ENCODE measurements around the gene EFHC1. TPM values are rescaled to one million over a fixed set of nuclear protein-coding genes. Genes with fewer than 3 reads are reported as not detected.

The EFHC1 gene
- total RNA-seq, 1 experiment from 2014 or later, result 26.9 TPM

GRCh38 chr6:52545406-52546119 lies 125.4 kb downstream of the EFHC1 start:
- no peak overlapping the region for H3K4me3 Mint-ChIP-seq (ENCODE audit: unreplicated experiment)
- no peak for TF ChIP-seq CTCF (IDR thresholded peaks at IDR 0.05; ENCODE audit: unreplicated experiment)
- intact Hi-C loops (cut with micrococcal nuclease), result no loop called here

GRCh38 chr6:52546192-52546591 lies 126.0 kb downstream of the EFHC1 start:
- no peak overlapping the region for H3K27ac Mint-ChIP-seq (ENCODE audit: low read depth, unreplicated experiment)
- peaks cover 61% of the 10 kb centered on the region for H3K4me1 Mint-ChIP-seq (ENCODE audit: insufficient read depth, unreplicated experiment)
- H3K9me3 Mint-ChIP-seq (ENCODE audit: unreplicated experiment), result no peaks in the 10 kb centered on the region
- no peaks in the 10 kb centered on the region for H3K36me3 Mint-ChIP-seq (ENCODE audit: insufficient read depth, unreplicated experiment)
- ChIA-PET CTCF (interaction anchor here (1.2 to 1.7 kb wide), 2 partner anchors 49 to 107 kb away, joined by 3 to 4 read pairs; no protein-coding TSS in a partner anchor), POLR2A (no interaction called here)
- no peaks in the 10 kb centered on the region for H3K27me3 Mint-ChIP-seq (ENCODE audit: insufficient read depth, unreplicated experiment)
- no TSS peak for BruUV-seq (replicated peaks)
- no peak for TF ChIP-seq CTCF (IDR thresholded peaks at IDR 0.05; ENCODE audit: unreplicated experiment)
- no peak for DNase-seq (ENCODE audit: unreplicated experiment)
- intact Hi-C loops (cut with micrococcal nuclease), result no loop called here
- H3K4me3 Mint-ChIP-seq (ENCODE audit: unreplicated experiment), result no peak overlapping the region

More at GRCh38 chr6:52545406-52546119, 125.4 kb downstream of the EFHC1 start:
- POLR2A ChIA-PET, result no interaction called here
- no peaks in the 10 kb centered on the region for H3K27me3 Mint-ChIP-seq (ENCODE audit: insufficient read depth, unreplicated experiment)
- H3K27ac Mint-ChIP-seq (ENCODE audit: low read depth, unreplicated experiment), result no peak overlapping the region
- no peak for DNase-seq (ENCODE audit: unreplicated experiment)
- H3K4me1 Mint-ChIP-seq (ENCODE audit: insufficient read depth, unreplicated experiment), result peaks cover 58% of the 10 kb centered on the region
- no peaks in the 10 kb centered on the region for H3K9me3 Mint-ChIP-seq (ENCODE audit: unreplicated experiment)
- no TSS peak for BruUV-seq (replicated peaks)
- peaks cover 2% of the 10 kb centered on the region for H3K36me3 Mint-ChIP-seq (ENCODE audit: insufficient read depth, unreplicated experiment)
- CTCF ChIA-PET, result interaction anchor here (1.2 kb wide), 1 partner anchor 30 kb away, joined by 4 read pairs; no protein-coding TSS in a partner anchor

- intact Hi-C loops (cut with micrococcal nuclease), result no loop called here
- H3K4me1 Mint-ChIP-seq (ENCODE audit: insufficient read depth, unreplicated experiment), result peaks cover 66% of the 10 kb centered on the region
- ChIA-PET POLR2A (no interaction called here), CTCF (interaction anchor here (0.6 to 1.7 kb wide), 3 partner anchors 49 to 1098 kb away, joined by 3 to 6 read pairs (median 4); no protein-coding TSS in a partner anchor)
- DNase-seq (ENCODE audit: unreplicated experiment), result no peak
- H3K36me3 Mint-ChIP-seq (ENCODE audit: insufficient read depth, unreplicated experiment), result no peaks in the 10 kb centered on the region
- no peak for TF ChIP-seq CTCF (IDR thresholded peaks at IDR 0.05; ENCODE audit: unreplicated experiment)
- no peak overlapping the region for H3K27ac Mint-ChIP-seq (ENCODE audit: low read depth, unreplicated experiment)
- H3K9me3 Mint-ChIP-seq (ENCODE audit: unreplicated experiment), result no peaks in the 10 kb centered on the region
- H3K27me3 Mint-ChIP-seq (ENCODE audit: insufficient read depth, unreplicated experiment), result no peaks in the 10 kb centered on the region
- no peak overlapping the region for H3K4me3 Mint-ChIP-seq (ENCODE audit: unreplicated experiment)
- no TSS peak for BruUV-seq (replicated peaks)
These were observed 126.5 kb downstream of the EFHC1 start for GRCh38 chr6:52546678-52547077.

GRCh38 chr6:52547647-52548352 lies 127.7 kb downstream of the EFHC1 start:
- DNase-seq (ENCODE audit: unreplicated experiment), result no peak
- Mint-ChIP-seq H3K27ac (ENCODE audit: low read depth, unreplicated experiment) (no peak overlapping the region), H3K36me3 (ENCODE audit: insufficient read depth, unreplicated experiment) (no peaks in the 10 kb centered on the region), H3K9me3 (ENCODE audit: unreplicated experiment) (no peaks in the 10 kb centered on the region), H3K4me3 (ENCODE audit: unreplicated experiment) (no peak overlapping the region), H3K4me1 (ENCODE audit: insufficient read depth, unreplicated experiment) (peaks cover 77% of the 10 kb centered on the region), H3K27me3 (ENCODE audit: insufficient read depth, unreplicated experiment) (no peaks in the 10 kb centered on the region)
- no TSS peak for BruUV-seq (replicated peaks)
- CTCF ChIA-PET, result interaction anchor here (1.2 to 1.7 kb wide), 2 partner anchors 48 to 105 kb away, joined by 3 to 4 read pairs; no protein-coding TSS in a partner anchor
- POLR2A ChIA-PET, result no interaction called here
- no peak for TF ChIP-seq CTCF (IDR thresholded peaks at IDR 0.05; ENCODE audit: unreplicated experiment)
- intact Hi-C loops (cut with micrococcal nuclease), result no loop called here

All from MCF 10A (cell line).